NAMALWA (cell line): Measurements from ENCODE around the gene PRKAR1A.

Experiments used
- DNase-seq: peaks from one replicate; pipeline ENCODE4 v3.0.0-alpha.2; 2015; ENCODE audit warnings: low spot score

PRKAR1A gene

DNA sequence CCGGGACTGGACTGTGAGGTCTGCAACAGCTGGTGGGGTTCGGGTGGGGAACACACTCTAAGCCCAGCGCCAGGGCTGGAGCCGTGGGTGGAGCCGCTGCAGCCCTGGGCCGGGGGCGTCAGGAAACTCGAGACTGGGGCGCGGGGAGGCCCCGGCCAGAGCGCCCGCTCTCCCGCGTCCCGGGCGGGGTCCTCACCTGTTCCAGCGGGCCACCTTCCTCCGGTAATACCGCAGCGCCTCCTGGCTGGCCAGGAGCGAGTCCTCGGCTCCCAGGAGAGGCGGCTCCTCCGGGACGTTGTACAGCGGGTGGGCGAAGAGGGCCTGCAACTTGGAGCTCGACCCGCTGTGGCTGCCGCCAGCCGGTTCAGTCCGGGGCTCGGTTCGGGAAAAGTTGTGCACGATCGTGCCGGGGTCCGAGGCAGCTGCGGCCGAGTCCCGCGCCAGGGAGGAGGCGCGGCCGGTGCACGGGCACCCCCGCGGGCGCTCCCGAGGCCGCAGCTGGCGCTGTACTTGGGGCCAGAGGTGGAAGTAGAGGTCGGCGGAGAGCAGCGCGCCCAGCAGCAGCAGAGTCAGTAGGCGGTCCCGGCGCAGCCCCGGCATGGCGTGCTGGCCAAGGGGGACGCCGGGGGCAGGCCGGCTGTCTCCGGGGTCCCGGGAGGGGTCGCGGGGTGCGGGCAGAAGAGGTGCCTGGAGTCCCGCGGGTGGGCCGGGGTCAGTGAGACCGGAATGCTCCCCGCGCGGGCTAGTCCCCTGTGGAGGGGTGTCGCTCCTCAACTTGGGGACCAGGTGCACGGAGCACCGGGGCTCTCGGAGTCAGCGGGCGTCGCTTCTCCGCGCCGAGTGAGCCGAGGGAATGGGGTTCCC lies 88.1 kb downstream of the PRKAR1A start:
- no peak for DNase-seq
